Measurements from ENCODE around the gene TCF25. TPM values are rescaled to one million over a fixed set of nuclear protein-coding genes. Genes with fewer than 3 reads are reported as not detected.
A peak's percentile ranks its signal among the peaks of the same experiment; 100 is the strongest.
"Not testable (repeated sequence)": the region's sequence is repeated elsewhere in the genome, so short reads cannot be mapped to it uniquely, and the experiment has no call there.

Gene TCF25
- total RNA-seq, 1 donor from 2014 or later: 177 TPM

DNA sequence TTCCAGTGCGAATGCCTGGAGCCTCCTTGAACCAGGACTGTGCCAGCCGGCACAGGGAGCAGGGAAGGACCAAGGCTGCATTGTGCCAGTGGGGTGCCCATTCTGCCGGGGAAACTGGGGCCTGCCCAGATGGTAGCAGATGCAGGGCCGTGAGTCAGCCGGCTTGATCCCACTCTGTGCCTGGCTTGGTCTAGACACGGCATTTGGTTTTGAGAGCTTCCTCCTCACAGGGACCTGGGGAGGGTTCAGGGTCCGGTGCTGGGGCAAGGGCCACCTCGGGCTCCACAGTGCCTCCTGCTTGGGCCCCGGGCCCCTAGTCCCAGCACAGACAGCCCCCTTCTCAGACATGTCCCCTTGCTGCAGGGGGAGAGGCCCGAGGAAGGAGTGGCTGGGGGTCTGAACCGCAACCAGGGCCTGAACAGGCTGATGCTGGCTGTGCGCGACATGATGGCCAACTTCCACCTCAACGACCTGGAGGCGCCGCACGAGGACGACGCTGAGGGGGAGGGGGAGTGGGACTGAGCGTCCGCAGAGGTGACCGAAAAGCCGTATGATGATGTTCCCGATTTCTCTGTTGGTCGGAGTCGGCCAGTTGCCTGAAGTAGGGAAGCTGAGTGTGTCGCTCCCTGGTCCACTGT, 37.4 kb downstream of the TCF25 start:
- DNase-seq (ENCODE audit: low spot score, unreplicated experiment): no peak

DNA sequence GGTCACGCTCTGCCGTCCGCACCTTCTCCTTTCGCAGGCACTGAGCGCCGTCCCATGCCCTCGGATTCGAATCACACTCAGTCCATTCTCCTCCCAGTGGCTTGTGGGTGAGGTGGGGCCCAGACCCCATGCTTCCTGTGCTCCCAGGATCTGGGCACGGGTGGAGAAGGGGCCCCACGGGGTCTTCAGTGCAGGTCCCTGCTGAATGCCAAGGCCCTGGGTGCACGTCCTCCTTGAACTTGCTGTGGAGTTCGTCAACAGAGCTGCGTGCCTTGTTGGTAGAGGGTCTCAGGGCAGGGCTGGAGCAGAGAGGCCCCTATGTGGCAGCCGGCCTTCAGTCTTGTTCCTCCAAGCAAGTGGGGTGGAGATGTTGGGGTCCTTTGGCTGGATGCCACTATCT, 38.0 kb downstream of the TCF25 start:
- no peaks in the 10 kb centered on the region for H3K9me3 Mint-ChIP-seq (ENCODE audit: low read depth)
- TF ChIP-seq, protein P1, sequence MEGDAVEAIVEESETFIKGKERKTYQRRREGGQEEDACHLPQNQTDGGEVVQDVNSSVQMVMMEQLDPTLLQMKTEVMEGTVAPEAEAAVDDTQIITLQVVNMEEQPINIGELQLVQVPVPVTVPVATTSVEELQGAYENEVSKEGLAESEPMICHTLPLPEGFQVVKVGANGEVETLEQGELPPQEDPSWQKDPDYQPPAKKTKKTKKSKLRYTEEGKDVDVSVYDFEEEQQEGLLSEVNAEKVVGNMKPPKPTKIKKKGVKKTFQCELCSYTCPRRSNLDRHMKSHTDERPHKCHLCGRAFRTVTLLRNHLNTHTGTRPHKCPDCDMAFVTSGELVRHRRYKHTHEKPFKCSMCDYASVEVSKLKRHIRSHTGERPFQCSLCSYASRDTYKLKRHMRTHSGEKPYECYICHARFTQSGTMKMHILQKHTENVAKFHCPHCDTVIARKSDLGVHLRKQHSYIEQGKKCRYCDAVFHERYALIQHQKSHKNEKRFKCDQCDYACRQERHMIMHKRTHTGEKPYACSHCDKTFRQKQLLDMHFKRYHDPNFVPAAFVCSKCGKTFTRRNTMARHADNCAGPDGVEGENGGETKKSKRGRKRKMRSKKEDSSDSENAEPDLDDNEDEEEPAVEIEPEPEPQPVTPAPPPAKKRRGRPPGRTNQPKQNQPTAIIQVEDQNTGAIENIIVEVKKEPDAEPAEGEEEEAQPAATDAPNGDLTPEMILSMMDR (IDR thresholded peaks at IDR 0.05; ENCODE audit: unreplicated experiment): no peak
- H3K4me1 Mint-ChIP-seq (ENCODE audit: low read depth): no peaks in the 10 kb centered on the region
- H3K27me3 Mint-ChIP-seq: no peaks in the 10 kb centered on the region
- H3K4me3 Mint-ChIP-seq (ENCODE audit: low read depth): no peak overlapping the region
- no peak for DNase-seq (ENCODE audit: low spot score, unreplicated experiment)
- H3K27ac Mint-ChIP-seq: no peak overlapping the region
- H3K36me3 Mint-ChIP-seq (ENCODE audit: insufficient read depth): peaks cover 13% of the 10 kb centered on the region

More for the DNA sequence above, 37.4 kb downstream of the TCF25 start:
- TF ChIP-seq, protein P1 (IDR thresholded peaks at IDR 0.05; ENCODE audit: unreplicated experiment): no peak
- H3K9me3 Mint-ChIP-seq (ENCODE audit: low read depth): no peaks in the 10 kb centered on the region
- peaks cover 18% of the 10 kb centered on the region for H3K36me3 Mint-ChIP-seq (ENCODE audit: insufficient read depth)
- H3K4me1 Mint-ChIP-seq (ENCODE audit: low read depth): no peaks in the 10 kb centered on the region
- H3K27me3 Mint-ChIP-seq: no peaks in the 10 kb centered on the region
- peak overlapping the region; percentile 45 for H3K27ac Mint-ChIP-seq
- H3K4me3 Mint-ChIP-seq (ENCODE audit: low read depth): no peak overlapping the region

DNA sequence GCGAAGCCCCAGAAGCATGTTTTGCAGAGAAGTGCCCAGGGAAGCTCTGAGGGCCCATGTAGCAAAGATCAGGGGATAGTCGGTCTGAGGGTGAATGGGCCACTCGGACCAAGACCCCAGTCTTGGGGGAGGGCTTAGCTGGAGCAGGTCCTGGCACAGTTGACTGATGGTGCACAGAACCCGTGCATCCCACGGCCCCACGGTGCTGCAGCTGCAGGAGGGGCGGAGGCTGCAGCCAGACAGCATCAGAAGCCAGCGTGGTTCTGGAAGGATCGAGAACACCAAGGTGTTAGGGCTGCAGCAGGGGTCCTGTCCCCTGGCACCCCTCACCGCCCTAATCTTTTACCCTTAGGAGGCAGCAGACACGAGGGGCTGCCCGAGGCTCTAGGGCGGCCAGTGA, 38.8 kb downstream of the TCF25 start:
- H3K27ac Mint-ChIP-seq: no peak overlapping the region
- H3K36me3 Mint-ChIP-seq (ENCODE audit: insufficient read depth): peaks cover 6% of the 10 kb centered on the region
- TF ChIP-seq, protein P1 (IDR thresholded peaks at IDR 0.05; ENCODE audit: unreplicated experiment): no peak
- H3K4me3 Mint-ChIP-seq (ENCODE audit: low read depth): no peak overlapping the region
- no peaks in the 10 kb centered on the region for H3K9me3 Mint-ChIP-seq (ENCODE audit: low read depth)
- H3K4me1 Mint-ChIP-seq (ENCODE audit: low read depth): no peaks in the 10 kb centered on the region
- DNase-seq (ENCODE audit: low spot score, unreplicated experiment): no peak
- H3K27me3 Mint-ChIP-seq: no peaks in the 10 kb centered on the region

DNA sequence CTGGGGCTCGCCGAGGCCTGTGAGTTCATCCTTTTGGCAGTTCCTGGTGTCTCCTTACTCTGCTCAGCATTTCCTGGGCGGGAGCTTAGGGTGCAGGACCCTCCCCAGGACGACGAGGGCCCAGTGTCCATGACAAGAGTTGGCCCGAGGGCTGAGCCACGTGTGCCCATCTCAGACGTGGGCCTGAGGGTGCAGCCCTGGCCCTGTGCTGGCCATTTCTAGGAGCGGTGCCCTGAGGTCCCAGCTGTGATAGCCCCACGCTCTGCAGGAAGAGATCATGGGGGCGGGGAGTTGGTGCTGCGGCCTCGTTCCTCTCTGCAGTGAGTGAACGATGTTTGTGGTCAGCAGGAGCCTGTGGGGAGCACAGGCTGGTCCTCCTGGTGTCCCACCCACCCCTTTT, 39.2 kb downstream of the TCF25 start:
- Mint-ChIP-seq H3K4me3 (ENCODE audit: low read depth) (no peak overlapping the region), H3K27me3 (no peaks in the 10 kb centered on the region), H3K9me3 (ENCODE audit: low read depth) (no peaks in the 10 kb centered on the region), H3K36me3 (ENCODE audit: insufficient read depth) (peaks cover 6% of the 10 kb centered on the region), H3K4me1 (ENCODE audit: low read depth) (peaks cover 1% of the 10 kb centered on the region), H3K27ac (no peak overlapping the region)
- TF ChIP-seq, protein P1 (IDR thresholded peaks at IDR 0.05; ENCODE audit: unreplicated experiment): no peak
- DNase-seq (ENCODE audit: low spot score, unreplicated experiment): no peak

DNA sequence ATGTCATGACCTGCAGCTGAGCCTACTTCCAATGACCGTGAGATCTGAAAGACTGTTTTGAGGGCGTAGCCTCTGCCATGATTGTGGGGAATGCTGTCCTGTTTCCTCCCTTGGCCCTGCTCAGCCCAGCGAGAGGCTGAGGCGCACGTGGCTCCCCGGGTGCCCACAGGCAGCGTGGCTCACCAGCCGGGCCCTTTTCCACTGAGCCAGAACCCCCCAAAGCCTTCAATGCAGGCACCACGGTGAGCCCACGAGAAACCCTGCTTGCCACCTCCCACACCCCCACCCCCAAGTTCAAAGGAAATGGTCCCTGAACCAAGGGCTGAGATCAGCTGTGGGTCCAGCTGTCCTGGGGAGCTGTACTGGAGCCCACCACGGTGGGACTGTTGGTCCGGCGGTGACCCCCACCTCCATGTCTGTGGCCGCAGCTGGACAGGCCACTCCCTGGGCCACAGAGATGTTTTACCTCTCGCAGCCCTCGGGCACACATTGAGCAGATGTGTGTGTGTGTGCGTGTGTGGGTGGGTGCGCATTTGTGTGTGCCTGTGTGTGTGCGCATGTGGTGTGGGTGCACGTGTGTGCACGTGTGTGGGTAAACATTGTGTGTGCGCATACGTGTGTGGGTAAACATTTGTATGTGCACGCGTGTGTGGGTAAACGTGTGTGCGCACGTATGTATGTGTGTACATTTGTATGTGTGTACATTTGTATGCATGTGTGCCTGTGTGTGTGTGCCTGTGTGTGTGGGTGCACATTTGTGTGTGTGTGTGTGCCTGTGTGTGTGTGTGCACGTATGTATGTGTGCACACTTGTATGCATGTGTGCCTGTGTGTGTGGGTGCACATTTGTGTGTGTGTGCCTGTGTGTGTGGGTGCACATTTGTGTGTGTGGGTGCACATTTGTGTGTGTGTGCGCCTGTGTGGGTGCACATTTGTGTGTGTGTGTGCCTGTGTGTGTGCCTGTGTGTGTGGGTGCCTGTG, 40.3 kb downstream of the TCF25 start:
- H3K4me3 Mint-ChIP-seq (ENCODE audit: low read depth): no peak overlapping the region
- peaks cover 4% of the 10 kb centered on the region for H3K4me1 Mint-ChIP-seq (ENCODE audit: low read depth)
- no peaks in the 10 kb centered on the region for H3K9me3 Mint-ChIP-seq (ENCODE audit: low read depth)
- H3K27me3 Mint-ChIP-seq: peaks cover 2% of the 10 kb centered on the region
- H3K36me3 Mint-ChIP-seq (ENCODE audit: insufficient read depth): peaks cover 6% of the 10 kb centered on the region
- TF ChIP-seq, protein P1 (IDR thresholded peaks at IDR 0.05; ENCODE audit: unreplicated experiment): no peak
- no peak for DNase-seq (ENCODE audit: low spot score, unreplicated experiment)
- H3K27ac Mint-ChIP-seq: no peak overlapping the region

DNA sequence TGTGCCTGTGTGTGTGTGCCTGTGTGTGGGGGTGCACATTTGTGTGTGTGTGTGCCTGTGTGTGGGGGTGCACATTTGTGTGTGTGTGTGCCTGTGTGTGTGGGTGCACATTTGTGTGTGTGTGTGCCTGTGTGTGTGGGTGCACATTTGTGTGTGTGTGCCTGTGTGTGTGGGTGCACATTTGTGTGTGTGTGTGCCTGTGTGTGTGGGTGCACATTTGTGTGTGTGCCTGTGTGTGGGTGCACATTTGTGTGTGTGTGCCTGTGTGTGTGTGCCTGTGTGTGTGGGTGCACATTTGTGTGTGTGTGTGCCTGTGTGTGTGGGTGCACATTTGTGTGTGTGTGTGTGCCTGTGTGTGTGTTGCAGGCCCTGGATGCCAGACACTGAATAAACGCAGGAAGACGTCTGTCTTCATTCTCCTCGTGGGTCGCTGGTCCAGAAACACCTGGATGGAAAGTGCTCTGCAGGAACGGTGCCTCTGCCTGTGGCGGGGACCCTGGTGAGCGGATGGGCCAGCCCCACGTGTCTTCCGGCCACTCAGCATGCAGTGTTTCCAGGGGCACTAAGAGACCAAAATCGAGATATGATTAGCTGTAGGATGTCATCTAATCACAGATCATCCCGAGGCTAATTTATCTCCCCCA, 41.4 kb downstream of the TCF25 start:
- H3K36me3 Mint-ChIP-seq (ENCODE audit: insufficient read depth); H3K27me3 Mint-ChIP-seq; DNase-seq (ENCODE audit: low spot score, unreplicated experiment); H3K9me3 Mint-ChIP-seq (ENCODE audit: low read depth); H3K4me3 Mint-ChIP-seq (ENCODE audit: low read depth); H3K4me1 Mint-ChIP-seq (ENCODE audit: low read depth); H3K27ac Mint-ChIP-seq: not testable (repeated sequence)
